Measurements from ENCODE around the gene LIG1. TPM values are rescaled to one million over a fixed set of nuclear protein-coding genes. Genes with fewer than 3 reads are reported as not detected.

LIG1 gene
- total and polyA plus RNA-seq, 9 of the 15 experiments (the other 6 are each of a cell fraction or from before 2014, with no cell fraction given), result 9.6 to 114 (median 71.1) TPM

- TF ChIP-seq CHCHD3 (CRISPR knock-in tag; IDR thresholded peaks at IDR 0.05) (no peak), ZNF740 (CRISPR knock-in tag; IDR thresholded peaks at IDR 0.05) (peak; percentile 94), ZNF740 (tag; IDR thresholded peaks at IDR 0.05) (peak in 1 of 2 experiments; percentile 84; a peak in 1 of 4 replicates), ZNF324 (CRISPR knock-in tag; IDR thresholded peaks at IDR 0.05) (no peak), ADNP (tag; IDR thresholded peaks at IDR 0.05) (no peak), POLR3G (IDR thresholded peaks at IDR 0.05; ENCODE audit: extremely low read depth, insufficient read length, insufficient replicate concordance) (no peak), GTF2E2 (tag; IDR thresholded peaks at IDR 0.05) (no peak), SRF (CRISPR knock-in tag; IDR thresholded peaks at IDR 0.05) (0 out of 4 replicates have a peak, but pooled peaks of 1 of the 2 experiments have one; percentile 63), FOXK2 (conservative IDR thresholded peaks at IDR 0.05 in 1 of 2, IDR thresholded peaks at IDR 0.05 in 1 of 2; ENCODE audit: low read depth in 2 of 2) (no peak; a peak in 1 of 4 replicates), NFIX (CRISPR knock-in tag; IDR thresholded peaks at IDR 0.05; ENCODE audit: low read depth) (no peak), FUS (optimal IDR thresholded peaks at IDR 0.05; ENCODE audit: low read depth, low read length) (no peak), KLF6 (CRISPR knock-in tag; IDR thresholded peaks at IDR 0.05; ENCODE audit: borderline replicate concordance) (peak; percentile 51; the same call in 1 of the 2 replicates), DNMT1 (IDR thresholded peaks at IDR 0.05) (no peak), SFPQ (IDR thresholded peaks at IDR 0.05; ENCODE audit: low read depth, low read length) (no peak), GTF3C2 (IDR thresholded peaks at IDR 0.05; ENCODE audit: borderline replicate concordance, extremely low read depth, insufficient read length) (no peak), CBFA2T3 (IDR thresholded peaks at IDR 0.05) (no peak), GATA2 (CRISPR knock-in tag; IDR thresholded peaks at IDR 0.05) (no peak), HDAC8 (tag; IDR thresholded peaks at IDR 0.05) (no peak), RBM22 (IDR thresholded peaks at IDR 0.05; ENCODE audit: low read depth, low read length, poor library complexity, severe bottlenecking) (peak; percentile 21), COPS2 (conservative IDR thresholded peaks at IDR 0.05) (no peak), ZNF707 (CRISPR knock-in tag; conservative IDR thresholded peaks at IDR 0.05) (no peak), SP1 (CRISPR knock-in tag; IDR thresholded peaks at IDR 0.05) (peak; percentile 98)
Observed at GRCh38 chr19:48169939-48170803, at the start of gene LIG1, which contains the start of gene ZSWIM9 (continued).

Measured in K562 (cell line).